Measurements from ENCODE around the gene RTN4RL1.

RTN4RL1 gene

DNA sequence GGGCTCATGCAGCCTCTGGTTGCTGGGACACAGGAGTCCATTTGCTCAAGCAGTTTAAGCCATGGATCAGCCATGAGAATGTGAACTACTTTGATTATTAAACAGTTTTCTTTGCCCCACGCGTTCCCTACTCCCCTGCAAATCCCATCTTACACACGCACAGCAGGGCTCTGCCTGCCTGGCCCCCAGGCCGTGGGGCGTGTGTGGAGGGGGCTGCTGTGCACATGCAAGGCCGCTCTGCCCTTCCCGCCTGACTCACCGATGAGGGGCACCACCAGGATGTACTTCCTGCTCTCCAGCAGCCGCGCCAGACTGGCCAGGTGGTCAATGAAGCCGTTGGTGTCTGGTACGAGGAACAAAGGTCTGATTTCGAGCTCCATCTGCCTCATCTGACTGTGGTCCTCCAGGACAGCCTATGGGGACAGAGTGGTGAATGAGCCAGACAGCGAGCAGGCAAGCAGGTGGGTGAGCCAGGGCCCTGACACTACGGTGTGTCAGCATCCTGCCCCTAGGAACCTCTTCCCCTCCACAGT is 43.5 kb upstream of the RTN4RL1 start:
- DNase-seq: no peak
- Histone ChIP-seq H3K27ac (peak overlapping the region; percentile 40 to 41), H3K4me1 (peaks cover 0 to 47% (median 22%) of the 10 kb centered on the region in 4 donors), H3K9me3 (no peaks in the 10 kb centered on the region), H3K4me3 (no peak overlapping the region), H3K36me3 (peaks cover 14 to 83% (median 26%) of the 10 kb centered on the region in 3 donors), H3K27me3 (no peaks in the 10 kb centered on the region)
- TF ChIP-seq, protein P1, sequence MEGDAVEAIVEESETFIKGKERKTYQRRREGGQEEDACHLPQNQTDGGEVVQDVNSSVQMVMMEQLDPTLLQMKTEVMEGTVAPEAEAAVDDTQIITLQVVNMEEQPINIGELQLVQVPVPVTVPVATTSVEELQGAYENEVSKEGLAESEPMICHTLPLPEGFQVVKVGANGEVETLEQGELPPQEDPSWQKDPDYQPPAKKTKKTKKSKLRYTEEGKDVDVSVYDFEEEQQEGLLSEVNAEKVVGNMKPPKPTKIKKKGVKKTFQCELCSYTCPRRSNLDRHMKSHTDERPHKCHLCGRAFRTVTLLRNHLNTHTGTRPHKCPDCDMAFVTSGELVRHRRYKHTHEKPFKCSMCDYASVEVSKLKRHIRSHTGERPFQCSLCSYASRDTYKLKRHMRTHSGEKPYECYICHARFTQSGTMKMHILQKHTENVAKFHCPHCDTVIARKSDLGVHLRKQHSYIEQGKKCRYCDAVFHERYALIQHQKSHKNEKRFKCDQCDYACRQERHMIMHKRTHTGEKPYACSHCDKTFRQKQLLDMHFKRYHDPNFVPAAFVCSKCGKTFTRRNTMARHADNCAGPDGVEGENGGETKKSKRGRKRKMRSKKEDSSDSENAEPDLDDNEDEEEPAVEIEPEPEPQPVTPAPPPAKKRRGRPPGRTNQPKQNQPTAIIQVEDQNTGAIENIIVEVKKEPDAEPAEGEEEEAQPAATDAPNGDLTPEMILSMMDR (IDR thresholded peaks at IDR 0.05): no peak
- intact Hi-C loops (cut with DNase I; ENCODE audit: low total_unique reads): no loop called here

DNA sequence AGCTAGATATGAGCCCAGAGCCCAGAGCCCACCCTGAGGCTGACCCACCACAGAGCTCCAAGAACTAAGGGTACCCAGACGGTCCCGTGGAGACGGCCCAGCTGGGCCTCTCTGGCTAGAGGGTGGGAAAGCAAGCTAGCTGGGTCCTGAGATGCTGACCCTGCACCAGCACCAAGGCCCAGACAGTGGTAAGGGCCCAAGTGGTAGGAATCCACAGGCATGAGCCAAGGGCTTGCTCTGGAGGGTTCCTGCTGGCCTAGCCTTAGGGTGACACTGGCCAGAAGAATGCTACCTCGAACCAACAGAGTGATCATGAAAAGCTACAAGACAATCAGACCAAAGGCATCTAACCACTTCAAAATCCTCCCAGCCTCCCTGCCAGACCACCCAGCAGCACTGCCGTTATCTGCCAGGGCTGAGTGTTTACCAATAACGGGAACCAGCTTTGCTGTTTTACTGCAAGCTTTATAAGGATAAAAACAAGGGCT is 42.9 kb upstream of the RTN4RL1 start:
- no peak for DNase-seq
- H3K36me3 ChIP-seq: peaks cover 15 to 87% (median 31%) of the 10 kb centered on the region in 3 donors
- peaks cover 0 to 51% (median 22%) of the 10 kb centered on the region in 4 donors for H3K4me1 ChIP-seq
- no peaks in the 10 kb centered on the region for H3K27me3 ChIP-seq
- H3K9me3 ChIP-seq: no peaks in the 10 kb centered on the region
- TF ChIP-seq, protein P1 (IDR thresholded peaks at IDR 0.05): no peak
- intact Hi-C loops (cut with DNase I; ENCODE audit: low total_unique reads): no loop called here
- H3K27ac ChIP-seq: peak overlapping the region; percentile 41 to 56
- no peak overlapping the region for H3K4me3 ChIP-seq

DNA sequence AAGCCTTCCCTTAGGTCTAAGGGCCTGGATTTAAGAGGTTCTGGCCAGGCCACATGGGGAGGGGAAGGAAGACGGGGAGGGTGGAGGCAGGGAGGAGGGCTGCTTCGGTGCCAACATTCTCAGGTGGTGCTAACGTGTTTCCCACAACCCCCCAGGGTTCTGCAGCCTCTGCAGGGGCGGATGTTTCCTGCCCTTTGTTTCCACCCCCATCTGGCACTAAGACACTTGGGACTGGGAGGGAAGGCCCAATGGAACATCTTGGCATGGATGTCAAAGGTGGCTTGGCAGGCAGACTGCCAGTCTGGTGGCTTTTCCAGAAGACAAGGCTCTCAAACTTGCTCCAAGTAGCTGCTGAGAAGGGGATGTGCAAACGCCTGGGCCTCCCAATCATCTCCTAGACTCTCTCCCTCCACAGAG is 42.5 kb upstream of the RTN4RL1 start:
- TF ChIP-seq, protein P1 (IDR thresholded peaks at IDR 0.05): no peak

DNA sequence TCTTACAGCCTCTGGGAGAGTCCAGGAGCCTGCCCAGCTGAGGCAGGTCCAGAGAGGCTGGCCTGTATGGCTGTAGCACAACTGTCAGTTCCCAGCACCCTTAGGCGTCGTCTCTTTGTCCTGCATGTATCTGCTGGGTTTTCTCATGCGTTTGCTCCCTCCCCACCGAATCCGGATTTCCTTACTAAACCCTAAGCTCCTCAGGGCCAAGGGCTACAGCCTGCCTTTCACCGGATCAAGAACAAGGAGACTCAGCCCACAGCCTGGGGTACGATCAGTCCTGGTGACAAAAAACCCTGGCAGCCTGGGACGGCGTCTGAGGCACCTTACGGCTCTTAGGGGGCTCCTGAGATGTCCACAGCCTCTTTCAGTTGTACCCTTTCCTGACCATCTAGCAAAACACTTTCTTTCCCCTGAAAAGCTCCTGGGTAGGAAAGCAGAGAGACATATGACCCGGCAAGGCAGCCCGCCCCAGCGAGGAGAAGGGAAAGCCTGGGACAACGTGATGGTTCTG is 42.0 kb upstream of the RTN4RL1 start:
- H3K27ac ChIP-seq: peak overlapping the region; percentile 56 to 59
- TF ChIP-seq, protein P1 (IDR thresholded peaks at IDR 0.05): no peak
- intact Hi-C loops (cut with DNase I; ENCODE audit: low total_unique reads): no loop called here
- no peak overlapping the region for H3K4me3 ChIP-seq
- no peaks in the 10 kb centered on the region for H3K27me3 ChIP-seq
- peaks cover 0 to 58% (median 25%) of the 10 kb centered on the region in 4 donors for H3K4me1 ChIP-seq
- DNase-seq: no peak
- no peaks in the 10 kb centered on the region for H3K9me3 ChIP-seq
- peaks cover 18 to 89% (median 35%) of the 10 kb centered on the region in 3 donors for H3K36me3 ChIP-seq

More for the DNA sequence above, 42.5 kb upstream of the RTN4RL1 start:
- intact Hi-C loops (cut with DNase I; ENCODE audit: low total_unique reads): no loop called here
- DNase-seq: no peak
- peaks cover 0 to 55% (median 24%) of the 10 kb centered on the region in 4 donors for H3K4me1 ChIP-seq
- peaks cover 15 to 89% (median 33%) of the 10 kb centered on the region in 3 donors for H3K36me3 ChIP-seq
- H3K27ac ChIP-seq: peak overlapping the region; percentile 56 to 59
- H3K27me3 ChIP-seq: no peaks in the 10 kb centered on the region
- no peak overlapping the region for H3K4me3 ChIP-seq
- H3K9me3 ChIP-seq: no peaks in the 10 kb centered on the region

DNA sequence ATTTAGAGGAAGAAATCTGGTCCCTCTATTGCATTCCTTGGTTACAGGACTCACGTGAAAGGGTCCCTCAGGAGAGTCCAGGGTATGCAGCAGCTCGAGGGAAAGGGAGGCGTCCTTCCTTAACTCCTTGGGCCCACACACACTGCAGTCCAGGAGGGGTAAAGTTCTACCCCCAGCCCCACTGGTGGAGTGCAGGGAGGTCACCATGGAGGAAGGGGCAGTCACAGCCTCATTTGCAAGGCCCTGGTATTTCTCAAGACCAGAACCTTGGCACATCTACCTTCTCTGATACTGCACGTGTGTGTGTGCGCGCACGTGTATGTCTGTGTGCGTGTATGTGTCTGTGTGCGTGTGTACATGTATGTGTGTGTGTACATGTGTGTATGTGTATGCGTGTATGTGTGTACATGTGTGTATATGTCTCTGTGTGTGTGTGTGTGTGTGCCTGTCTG is 40.8 kb upstream of the RTN4RL1 start:
- no peaks in the 10 kb centered on the region for H3K9me3 ChIP-seq
- no peak for DNase-seq
- peak overlapping the region; percentile 58 to 59 for H3K27ac ChIP-seq
- peaks cover 18 to 89% (median 38%) of the 10 kb centered on the region in 3 donors for H3K36me3 ChIP-seq
- no peak overlapping the region for H3K4me3 ChIP-seq
- intact Hi-C loops (cut with DNase I; ENCODE audit: low total_unique reads): no loop called here
- TF ChIP-seq, protein P1 (IDR thresholded peaks at IDR 0.05): no peak
- H3K27me3 ChIP-seq: no peaks in the 10 kb centered on the region
- H3K4me1 ChIP-seq: peaks cover 0 to 58% (median 25%) of the 10 kb centered on the region in 4 donors
